Measurements from ENCODE around the gene FOXR1.

FOXR1 gene

DNA sequence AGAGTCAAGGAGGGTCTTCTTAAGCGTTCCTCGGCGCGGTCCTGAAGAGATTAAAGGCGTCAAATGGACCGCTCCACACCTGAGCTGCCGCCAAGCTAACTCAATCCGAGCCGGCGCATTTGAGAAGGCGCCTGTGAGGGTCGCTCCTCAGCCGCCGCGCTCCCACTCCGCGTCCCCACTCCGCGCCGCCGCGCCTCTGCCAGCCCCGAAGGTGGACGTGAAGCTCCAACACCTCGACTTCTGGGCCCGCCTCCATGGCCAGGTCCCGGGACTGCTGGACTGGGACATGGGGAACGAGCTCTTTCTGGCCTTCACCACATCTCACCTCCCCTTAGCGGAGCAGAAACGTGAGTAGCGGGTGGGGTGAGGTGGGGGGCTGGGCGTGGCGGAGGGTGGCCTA, at the start of gene FOXR1:
FOXR1 (plus strand) TSS at position 116 of the 400 bp plus-strand sequence; CDS start at position 287, 171 bp downstream.
- no peak for DNase-seq (ENCODE audit: low read depth)

- no peak for DNase-seq (ENCODE audit: low read depth)
Measured at GRCh38 chr11:118921929-118922744, 49.4 kb upstream of the FOXR1 start.

DNA sequence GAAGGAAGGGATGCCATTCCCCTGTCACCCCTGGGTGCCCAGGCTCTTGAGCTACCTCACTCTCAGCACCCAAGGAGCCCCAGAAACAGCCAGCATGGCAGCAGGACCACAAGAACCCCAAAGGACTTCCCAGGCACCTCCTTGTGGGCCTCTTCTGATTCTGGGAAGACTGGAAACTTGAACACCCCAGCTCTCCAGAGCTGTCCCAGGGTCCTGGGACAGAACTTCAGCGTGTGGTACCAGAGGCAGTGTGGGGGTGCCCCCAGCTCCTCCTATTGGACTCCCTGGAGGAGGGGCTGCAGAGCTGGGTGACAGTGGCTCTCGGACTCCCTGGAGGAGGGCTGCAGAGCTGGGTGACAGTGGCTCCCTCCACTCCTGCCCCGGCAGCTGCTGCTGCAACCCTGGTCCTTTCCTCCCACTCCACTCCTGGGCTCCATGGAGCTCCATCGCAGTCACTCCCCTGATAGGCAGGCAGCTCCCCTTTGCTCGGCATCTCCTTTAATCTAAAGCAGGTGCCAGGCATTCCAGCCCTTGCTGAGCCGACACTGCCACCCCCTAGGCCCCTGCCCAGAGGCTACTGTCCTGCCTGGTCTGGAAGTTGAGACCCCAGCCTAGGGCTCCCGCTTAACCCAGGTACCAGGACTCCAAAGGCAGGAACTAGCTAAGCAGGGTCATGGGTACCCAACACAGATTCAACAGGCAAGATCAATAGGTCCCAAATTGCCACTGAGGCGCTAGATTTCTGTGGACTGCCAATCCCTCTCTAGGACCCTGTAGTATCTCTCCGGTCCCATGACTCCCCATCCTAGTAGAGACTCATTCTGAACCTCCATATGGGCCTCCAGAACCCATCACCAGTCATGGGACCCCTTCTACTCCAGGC, 48.6 kb upstream of the FOXR1 start:
- DNase-seq (ENCODE audit: low read depth) = no peak

- DNase-seq (ENCODE audit: low read depth) = no peak
Measured at GRCh38 chr11:118923721-118924587, 47.6 kb upstream of the FOXR1 start.

DNA sequence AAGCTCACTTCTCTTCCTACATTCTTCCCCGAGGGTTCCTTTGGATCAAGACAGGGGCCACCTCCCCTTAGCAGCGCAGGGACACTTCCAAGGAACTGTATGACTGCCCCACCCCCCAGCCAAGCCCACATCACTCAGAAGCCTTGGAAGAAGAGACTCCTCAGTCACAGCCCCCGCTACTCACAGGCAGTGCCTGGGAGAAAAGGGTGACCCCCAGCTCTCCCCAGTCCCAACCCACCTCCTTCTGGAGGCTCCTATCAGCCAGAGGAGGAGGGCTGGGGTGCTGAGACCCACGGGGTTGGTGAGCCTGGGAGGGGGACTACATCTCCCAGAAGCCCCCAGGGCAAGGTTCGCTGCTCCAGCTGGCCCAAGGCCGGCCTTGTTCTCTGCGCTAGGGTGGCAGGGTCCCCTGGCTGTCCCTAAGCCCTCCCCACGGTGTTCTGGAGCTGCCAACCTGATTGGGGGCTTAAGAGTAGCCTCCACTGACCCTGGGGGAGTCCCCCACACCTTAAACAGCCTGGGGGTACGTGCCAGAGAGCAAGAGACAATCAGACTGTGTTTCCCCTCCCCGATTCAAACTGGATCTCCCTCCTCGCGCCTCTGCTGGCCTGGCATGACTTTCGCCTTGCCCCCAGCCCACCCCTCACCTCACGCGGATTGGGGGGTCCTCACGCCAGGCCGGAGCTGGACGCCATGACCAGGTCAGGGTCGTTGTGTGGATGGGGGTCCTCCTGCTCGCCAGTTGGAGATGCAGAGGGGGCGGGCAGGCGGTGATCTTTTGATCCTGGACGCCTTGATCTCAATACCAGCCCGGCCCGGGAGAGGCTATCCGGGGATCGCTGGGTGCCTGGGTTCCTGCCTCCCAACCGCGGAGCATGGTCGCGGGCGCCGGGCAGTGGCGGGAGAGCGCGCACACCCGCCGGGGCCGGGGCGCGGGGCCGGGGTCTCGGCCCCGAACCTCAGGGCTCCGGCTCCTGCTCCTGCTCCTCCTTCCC, 46.7 kb upstream of the FOXR1 start:
- DNase-seq (ENCODE audit: low read depth) = no peak

DNA sequence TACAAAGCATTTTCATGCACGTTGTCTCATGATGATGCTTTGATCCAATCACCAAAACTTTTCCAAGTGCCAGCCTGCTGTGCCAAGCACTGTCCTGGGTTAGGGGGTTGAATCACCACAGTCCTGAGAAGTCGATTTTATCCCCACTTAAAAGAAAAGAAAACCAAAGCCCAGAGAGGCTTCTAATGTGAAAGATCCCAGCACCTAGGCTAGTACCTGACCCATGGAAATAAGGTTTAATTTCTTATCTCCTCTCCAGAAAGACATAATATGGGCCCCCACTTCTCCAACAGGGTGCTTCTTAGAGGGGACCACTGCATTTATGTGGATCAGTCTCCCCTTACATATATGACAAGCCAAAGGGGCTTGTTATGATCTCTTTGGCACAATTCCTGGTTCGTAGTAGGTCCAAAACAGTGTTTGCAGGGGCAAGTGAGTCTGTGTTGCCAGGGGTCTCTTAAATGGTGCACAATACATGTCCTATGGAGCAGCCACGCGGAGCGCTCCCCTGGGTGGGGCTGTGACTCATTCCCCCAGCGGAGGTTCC, 43.9 kb upstream of the FOXR1 start:
- DNase-seq (ENCODE audit: low read depth) = no peak

- DNase-seq (ENCODE audit: low read depth) = peak; percentile 93
Measured at GRCh38 chr11:118928101-118928869, 43.3 kb upstream of the FOXR1 start.

GRCh38 chr11:118928870-118929500, 42.6 kb upstream of the FOXR1 start:
- no peak for DNase-seq (ENCODE audit: low read depth)

DNA sequence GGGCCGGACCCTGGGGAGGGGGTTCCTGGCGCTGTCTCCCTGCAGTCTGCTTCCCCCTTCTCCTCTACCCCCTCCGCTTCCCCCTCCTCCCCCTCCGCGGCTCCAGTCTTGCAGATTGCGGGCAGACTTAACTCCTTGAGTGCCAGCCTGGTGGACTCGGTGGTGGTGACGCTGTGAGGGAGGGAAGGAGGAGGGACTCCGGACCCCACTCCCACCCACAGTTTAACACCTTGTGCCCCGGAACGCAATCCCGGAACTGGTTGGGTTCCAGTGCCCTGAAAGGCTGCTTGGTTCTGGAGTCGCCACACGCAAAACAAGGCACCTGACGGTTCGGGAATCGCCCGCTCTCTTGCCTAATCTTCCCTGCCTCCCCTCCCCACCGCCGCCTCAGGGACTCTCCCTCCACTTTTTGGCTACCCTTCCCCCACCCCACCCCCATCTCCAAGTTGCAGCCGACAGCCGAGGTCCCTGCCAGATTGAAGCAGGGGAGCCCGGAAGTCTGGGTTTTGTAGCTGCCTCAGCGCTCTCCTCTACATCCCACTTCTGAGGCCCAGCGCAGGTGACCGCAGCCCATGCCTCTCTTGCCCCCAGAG, 42.0 kb upstream of the FOXR1 start:
- DNase-seq (ENCODE audit: low read depth) = no peak

DNA sequence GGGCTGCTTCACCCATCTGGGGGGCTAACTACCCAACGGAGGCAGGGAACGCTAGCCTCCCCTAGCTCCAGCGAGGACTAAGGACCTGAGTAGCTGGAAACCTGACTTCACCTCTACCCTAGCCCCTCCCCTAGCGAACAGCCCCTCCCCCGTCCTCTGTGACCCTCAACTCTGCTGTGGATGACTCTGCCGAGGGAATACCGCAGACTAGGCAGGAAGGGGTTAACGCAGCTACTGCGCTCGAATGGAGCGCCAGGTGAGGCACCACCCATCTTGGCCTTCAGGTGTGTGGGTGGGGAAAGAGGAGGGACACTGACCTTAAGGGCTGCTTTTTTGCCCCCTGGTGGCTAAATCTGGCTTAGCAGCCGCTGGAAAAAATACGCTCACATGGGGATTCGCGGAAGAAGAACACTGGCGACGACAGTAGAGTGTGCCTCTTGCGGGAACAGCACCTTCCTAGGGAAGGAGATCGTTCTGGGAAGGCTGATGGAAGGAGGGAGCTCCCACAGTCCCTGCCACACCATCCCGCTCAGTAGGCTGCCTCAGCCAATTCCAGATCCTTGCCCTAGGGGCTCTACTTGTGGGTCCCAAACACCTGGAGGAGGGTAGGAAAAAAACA, 41.4 kb upstream of the FOXR1 start:
- peak; percentile 84 for DNase-seq (ENCODE audit: low read depth)

DNA sequence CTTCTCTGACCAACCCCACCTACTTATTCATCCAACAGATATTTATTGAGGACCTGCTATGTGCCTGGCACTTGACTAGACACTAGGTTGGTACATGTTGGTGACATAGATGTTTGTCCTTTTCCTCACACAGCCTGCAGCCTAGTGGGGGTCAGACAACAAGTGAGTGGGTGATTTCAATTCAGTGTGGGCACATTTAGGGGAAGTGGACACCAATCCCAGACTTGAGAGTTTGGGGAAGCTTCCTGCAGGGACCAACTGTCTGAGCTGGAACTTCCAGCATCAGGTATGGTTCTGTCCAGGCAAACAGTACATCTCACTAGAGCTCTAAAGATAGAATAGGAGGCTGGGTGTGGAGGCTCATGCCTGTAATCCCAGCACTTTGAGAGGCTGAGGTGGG, 40.0 kb upstream of the FOXR1 start:
- DNase-seq (ENCODE audit: low read depth) = no peak

DNA sequence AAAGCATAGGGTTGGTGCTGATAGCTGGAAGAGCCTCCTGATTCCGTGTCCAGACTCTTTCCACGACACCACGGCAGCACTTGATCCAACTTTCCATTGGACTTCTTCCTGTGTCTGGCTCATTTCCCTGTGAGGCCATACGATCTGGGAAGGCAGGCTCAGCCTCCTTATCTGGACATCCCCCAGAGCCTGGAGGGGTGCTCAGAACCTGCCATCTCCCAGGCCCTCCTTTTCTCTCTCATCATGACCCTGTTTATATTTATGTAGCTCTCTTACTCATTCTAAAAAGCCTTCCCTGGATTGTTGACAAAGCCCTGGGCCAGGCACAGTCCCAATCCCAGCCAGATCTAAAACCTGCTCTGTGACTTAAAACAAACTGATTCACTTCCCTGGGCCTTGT, 38.1 kb upstream of the FOXR1 start:
- DNase-seq (ENCODE audit: low read depth) = no peak

DNA sequence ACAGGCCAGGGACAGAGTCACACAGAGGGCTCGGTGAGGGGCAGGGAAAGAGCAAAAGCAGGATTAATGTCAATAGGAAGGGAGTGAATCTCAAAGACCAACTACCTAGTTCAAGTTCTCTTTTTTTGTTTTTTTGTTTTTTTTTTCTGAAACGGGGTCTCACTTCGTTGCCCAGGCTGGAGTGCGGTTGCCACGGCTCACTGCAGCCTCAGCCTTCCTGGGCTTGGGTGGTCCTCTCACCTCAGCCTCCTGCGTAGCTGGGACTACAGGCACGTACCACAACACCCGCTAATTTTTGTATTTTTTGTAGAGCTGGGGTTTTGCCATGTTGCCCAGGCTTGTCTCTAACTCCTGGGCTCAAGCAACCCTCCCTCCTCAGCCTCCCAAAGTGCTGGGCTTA, 36.2 kb upstream of the FOXR1 start:
- DNase-seq (ENCODE audit: low read depth) = no peak

DNA sequence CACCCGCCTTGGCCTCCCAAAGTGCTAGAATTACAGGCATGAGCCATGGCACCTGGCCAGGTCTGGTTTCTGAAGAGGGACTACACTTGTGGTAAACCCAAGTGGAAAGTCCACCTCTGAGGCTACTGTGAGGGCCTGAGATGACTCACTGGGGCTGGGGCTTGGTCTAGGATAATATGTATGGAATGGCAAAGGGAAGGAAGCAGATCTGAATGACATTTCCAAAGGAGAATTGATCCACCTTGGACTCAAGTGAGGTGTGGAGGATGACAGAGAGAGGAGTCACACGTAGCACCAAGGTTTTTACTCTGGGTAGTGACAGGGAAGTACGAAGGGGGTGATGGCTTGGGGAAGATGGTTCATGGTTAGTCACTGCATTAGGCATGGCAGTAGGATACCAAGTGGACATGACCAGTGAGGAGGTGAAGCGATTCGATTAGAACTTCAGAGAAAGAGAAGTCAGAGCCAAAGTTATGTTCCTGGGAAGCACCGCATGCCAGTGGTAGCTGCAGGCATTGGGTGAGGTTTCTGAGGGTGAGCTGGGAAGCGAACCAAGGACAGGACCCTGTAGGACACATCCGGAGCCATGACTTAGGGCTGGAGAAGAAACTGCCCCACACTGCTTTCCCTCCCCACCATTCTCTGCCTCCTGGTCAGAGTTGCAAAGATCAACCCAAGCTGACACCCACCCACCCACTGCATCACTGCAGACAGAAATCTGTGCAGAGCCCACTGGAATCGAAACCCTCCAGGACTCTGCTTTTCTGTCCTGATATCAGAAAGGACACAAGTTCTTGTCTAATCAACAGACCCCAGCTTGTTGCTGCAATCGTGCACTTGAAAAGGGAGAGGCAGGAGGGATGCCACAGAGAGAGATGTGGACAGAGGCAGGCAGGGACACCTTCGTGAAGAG, 32.8 kb upstream of the FOXR1 start:
- DNase-seq (ENCODE audit: low read depth) = no peak

GRCh38 chr11:118939404-118939915, 32.1 kb upstream of the FOXR1 start:
- DNase-seq (ENCODE audit: low read depth) = no peak

- no peak for DNase-seq (ENCODE audit: low read depth)
Measured at GRCh38 chr11:118939953-118940598, 31.5 kb upstream of the FOXR1 start.

GRCh38 chr11:118947091-118947490, 24.5 kb upstream of the FOXR1 start:
- DNase-seq (ENCODE audit: low read depth) = no peak
